Activated naive CD4-positive, alpha-beta T cell treated with anti-CD3 and anti-CD28 coated beads, Interleukin-2, amount 50 U/mL, for 24 hours (primary cell): ENCODE data around the gene MATN1.
"Not testable (repeated sequence)": the region's sequence is repeated elsewhere in the genome, so short reads cannot be mapped to it uniquely, and the experiment has no call there.

Source experiments
- H3K27ac Mint-ChIP-seq: one replicate; pipeline ENCODE4 v1.8.0; 2021; ENCODE audit warnings: mild to moderate bottlenecking, mixed read lengths
- H3K27me3 Mint-ChIP-seq: one replicate; pipeline ENCODE4 v1.8.0; 2021; ENCODE audit warnings: mixed read lengths
- H3K36me3 Mint-ChIP-seq: one replicate; pipeline ENCODE4 v1.8.0; 2021; ENCODE audit warnings: mixed read lengths
- H3K4me1 Mint-ChIP-seq: one replicate; pipeline ENCODE4 v1.8.0; 2021; ENCODE audit warnings: mixed read lengths
- H3K4me3 Mint-ChIP-seq: one replicate; pipeline ENCODE4 v1.8.0; 2021; ENCODE audit warnings: mild to moderate bottlenecking, mixed read lengths
- H3K9me3 Mint-ChIP-seq: one replicate; pipeline ENCODE4 v1.8.0; 2021; ENCODE audit warnings: mixed read lengths

The MATN1 gene, protein sequence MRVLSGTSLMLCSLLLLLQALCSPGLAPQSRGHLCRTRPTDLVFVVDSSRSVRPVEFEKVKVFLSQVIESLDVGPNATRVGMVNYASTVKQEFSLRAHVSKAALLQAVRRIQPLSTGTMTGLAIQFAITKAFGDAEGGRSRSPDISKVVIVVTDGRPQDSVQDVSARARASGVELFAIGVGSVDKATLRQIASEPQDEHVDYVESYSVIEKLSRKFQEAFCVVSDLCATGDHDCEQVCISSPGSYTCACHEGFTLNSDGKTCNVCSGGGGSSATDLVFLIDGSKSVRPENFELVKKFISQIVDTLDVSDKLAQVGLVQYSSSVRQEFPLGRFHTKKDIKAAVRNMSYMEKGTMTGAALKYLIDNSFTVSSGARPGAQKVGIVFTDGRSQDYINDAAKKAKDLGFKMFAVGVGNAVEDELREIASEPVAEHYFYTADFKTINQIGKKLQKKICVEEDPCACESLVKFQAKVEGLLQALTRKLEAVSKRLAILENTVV

GRCh38 chr1:30723331-30723755, at the start of gene MATN1:
TSS of gene MATN1 (minus strand) at chr1:30723585. CDS start at chr1:30723551, 34 bp downstream.
- Mint-ChIP-seq H3K27ac (no peak within 1 kb of the TSS), H3K36me3 (no peaks in the 10 kb centered on the region), H3K9me3 (no peaks in the 10 kb centered on the region), H3K27me3 (no peaks in the 10 kb centered on the region), H3K4me1 (peaks cover 30% of the 10 kb centered on the region), H3K4me3 (no peak within 1 kb of the TSS)

DNA sequence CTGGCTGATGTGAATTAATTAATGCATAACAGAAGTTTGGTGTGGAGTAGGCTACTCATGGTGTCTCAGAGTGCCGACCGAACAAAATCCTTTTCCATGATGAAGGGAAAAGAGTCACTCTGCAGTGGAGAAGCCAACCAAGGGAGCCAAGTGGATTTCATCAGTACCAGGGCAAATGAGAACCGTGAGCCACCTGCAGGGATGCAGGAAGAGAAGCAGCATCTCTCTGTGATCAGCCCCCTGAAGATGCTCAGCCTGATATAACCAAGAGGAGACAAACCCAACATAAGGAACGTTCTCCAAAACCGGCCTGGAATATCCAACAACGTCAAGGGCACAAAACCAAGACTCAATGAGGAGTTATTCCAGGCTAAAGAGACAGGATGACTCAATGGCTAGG, 47.6 kb upstream of the MATN1 start:
- Mint-ChIP-seq H3K9me3 (no peaks in the 10 kb centered on the region), H3K4me3 (no peak overlapping the region), H3K4me1 (peaks cover 16% of the 10 kb centered on the region), H3K27ac (no peak overlapping the region), H3K27me3 (no peaks in the 10 kb centered on the region), H3K36me3 (no peaks in the 10 kb centered on the region)

DNA sequence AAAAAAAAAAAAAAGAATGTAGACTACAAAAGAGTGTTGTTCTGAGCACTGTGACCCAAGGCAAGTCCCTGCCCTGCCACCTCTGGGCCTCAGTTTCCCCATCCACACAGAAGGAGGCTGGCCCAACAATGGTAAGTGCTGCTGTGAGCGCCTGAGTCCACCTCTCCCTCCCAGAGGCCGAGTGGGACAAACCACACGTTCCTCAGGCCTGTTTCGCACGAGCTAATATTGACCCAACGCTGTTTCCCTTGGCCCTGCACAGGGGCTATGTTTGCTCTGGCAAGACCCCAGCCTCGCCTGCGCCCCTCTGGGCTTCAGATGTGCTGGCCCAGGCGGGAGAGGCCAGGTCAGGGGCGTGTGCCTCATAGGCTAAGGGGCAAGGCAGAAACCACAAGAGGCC, 46.8 kb upstream of the MATN1 start:
- Mint-ChIP-seq H3K4me3 (no peak overlapping the region), H3K36me3 (no peaks in the 10 kb centered on the region), H3K27me3 (no peaks in the 10 kb centered on the region), H3K9me3 (no peaks in the 10 kb centered on the region), H3K27ac (no peak overlapping the region), H3K4me1 (peaks cover 23% of the 10 kb centered on the region)

- H3K9me3 Mint-ChIP-seq: no peaks in the 10 kb centered on the region
- H3K4me3 Mint-ChIP-seq: no peak overlapping the region
- peak overlapping the region; percentile 32 for H3K27ac Mint-ChIP-seq
- no peaks in the 10 kb centered on the region for H3K27me3 Mint-ChIP-seq
- peaks cover 23% of the 10 kb centered on the region for H3K4me1 Mint-ChIP-seq
- H3K36me3 Mint-ChIP-seq: no peaks in the 10 kb centered on the region
Measured at GRCh38 chr1:30768830-30769718, 45.7 kb upstream of the MATN1 start.

GRCh38 chr1:30768159-30768829, 44.9 kb upstream of the MATN1 start:
- Mint-ChIP-seq H3K9me3 (no peaks in the 10 kb centered on the region), H3K27ac (no peak overlapping the region), H3K36me3 (no peaks in the 10 kb centered on the region), H3K27me3 (no peaks in the 10 kb centered on the region), H3K4me1 (peaks cover 25% of the 10 kb centered on the region), H3K4me3 (peak overlapping the region; percentile 6)

- H3K4me1 Mint-ChIP-seq: peaks cover 39% of the 10 kb centered on the region
- not testable (repeated sequence) for H3K27ac Mint-ChIP-seq, H3K36me3 Mint-ChIP-seq, H3K27me3 Mint-ChIP-seq, H3K9me3 Mint-ChIP-seq, H3K4me3 Mint-ChIP-seq
Measured at GRCh38 chr1:30766948-30767347, 43.6 kb upstream of the MATN1 start.

GRCh38 chr1:30765556-30766434, 42.4 kb upstream of the MATN1 start:
- H3K27me3 Mint-ChIP-seq: no peaks in the 10 kb centered on the region
- H3K4me3 Mint-ChIP-seq: peak overlapping the region; percentile 57
- peak overlapping the region; percentile 59 for H3K27ac Mint-ChIP-seq
- no peaks in the 10 kb centered on the region for H3K9me3 Mint-ChIP-seq
- H3K4me1 Mint-ChIP-seq: peaks cover 50% of the 10 kb centered on the region
- no peaks in the 10 kb centered on the region for H3K36me3 Mint-ChIP-seq

DNA sequence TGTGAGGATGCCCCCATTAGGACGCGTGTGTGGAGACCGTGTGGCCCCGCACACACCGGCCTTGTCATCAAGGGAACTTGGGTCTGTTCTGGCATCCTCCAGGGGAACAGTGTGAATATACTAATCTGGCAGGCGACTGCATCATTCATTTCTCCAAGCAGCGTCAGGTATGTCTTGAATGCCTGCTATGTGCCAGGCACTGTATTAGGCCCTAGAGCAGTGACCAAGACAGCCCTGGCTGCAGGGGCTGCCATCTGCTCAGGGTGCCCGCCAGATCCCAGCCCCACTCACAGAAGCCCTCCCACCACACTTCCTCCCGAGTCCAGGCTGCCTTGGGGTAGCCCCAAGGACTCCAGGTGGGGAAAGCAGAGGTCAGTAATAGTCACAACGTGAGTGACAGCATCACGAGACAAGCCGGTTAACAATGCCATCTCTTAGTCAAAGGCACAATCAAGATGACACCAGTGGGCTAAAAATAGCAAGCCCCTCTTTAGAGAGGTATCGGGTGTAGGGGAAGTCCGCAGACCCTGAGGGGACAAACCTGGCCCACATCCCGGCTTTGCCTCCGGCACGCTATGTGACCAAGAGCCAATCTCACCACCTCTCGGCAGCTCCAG, 41.7 kb upstream of the MATN1 start:
- Mint-ChIP-seq H3K27ac (peak overlapping the region; percentile 70), H3K4me3 (no peak overlapping the region), H3K27me3 (no peaks in the 10 kb centered on the region), H3K36me3 (no peaks in the 10 kb centered on the region), H3K9me3 (no peaks in the 10 kb centered on the region), H3K4me1 (peaks cover 58% of the 10 kb centered on the region)

DNA sequence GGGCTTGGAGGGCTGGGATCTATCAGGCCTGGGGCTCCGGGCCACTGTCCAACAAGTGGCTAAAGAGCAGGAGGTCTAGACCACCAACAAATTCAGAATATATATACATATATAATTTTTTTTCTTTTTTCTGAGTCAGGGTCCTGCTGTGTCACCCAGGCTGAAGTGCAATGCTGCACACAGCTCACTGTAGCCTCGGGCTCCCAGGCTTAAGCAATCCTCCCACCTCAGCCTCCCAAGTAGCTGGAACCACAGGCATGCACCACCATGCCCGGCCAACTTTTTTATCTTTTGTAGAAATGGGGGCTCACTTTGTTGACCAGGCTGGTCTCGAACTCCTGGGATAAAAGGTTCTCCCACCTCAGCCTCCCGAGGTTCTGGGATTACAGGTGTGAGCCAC, 41.0 kb upstream of the MATN1 start:
- H3K4me3 Mint-ChIP-seq: no peak overlapping the region
- no peaks in the 10 kb centered on the region for H3K36me3 Mint-ChIP-seq
- H3K27me3 Mint-ChIP-seq: no peaks in the 10 kb centered on the region
- H3K4me1 Mint-ChIP-seq: peaks cover 64% of the 10 kb centered on the region
- no peaks in the 10 kb centered on the region for H3K9me3 Mint-ChIP-seq
- peak overlapping the region; percentile 70 for H3K27ac Mint-ChIP-seq

DNA sequence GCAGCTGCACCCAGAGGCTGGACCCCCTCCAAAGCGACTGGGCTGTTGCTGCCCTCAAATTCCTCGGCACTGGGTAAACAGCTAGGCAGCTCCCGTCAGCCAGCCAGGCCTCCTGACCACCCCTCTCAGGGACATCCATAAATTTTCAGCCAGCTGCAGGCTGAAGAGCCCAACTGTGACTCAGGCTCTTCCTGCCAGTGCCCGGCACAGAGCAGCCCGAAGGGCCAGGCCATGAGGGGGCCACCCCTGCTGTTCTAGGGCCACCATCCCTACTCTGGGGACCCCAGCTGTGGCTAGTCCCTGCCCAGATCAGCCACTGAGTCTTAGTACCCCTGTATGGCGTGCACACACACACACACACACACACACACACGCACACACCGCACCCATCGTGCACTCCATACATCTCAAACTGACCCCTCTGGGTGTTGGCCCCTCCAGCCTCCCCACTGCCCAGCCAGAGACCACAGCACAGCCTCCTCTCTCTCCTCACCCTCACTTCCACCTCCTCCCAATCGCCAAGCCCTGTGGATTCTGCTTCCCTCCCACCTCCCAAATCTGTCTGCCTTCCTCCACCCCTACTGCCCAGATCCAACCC, 40.4 kb upstream of the MATN1 start:
- Mint-ChIP-seq H3K27me3 (no peaks in the 10 kb centered on the region), H3K27ac (no peak overlapping the region), H3K4me1 (peaks cover 71% of the 10 kb centered on the region), H3K4me3 (no peak overlapping the region), H3K9me3 (no peaks in the 10 kb centered on the region), H3K36me3 (no peaks in the 10 kb centered on the region)

GRCh38 chr1:30762930-30763650, 39.7 kb upstream of the MATN1 start:
- peaks cover 75% of the 10 kb centered on the region for H3K4me1 Mint-ChIP-seq
- H3K36me3 Mint-ChIP-seq: no peaks in the 10 kb centered on the region
- H3K4me3 Mint-ChIP-seq: no peak overlapping the region
- peak overlapping the region; percentile 37 for H3K27ac Mint-ChIP-seq
- H3K27me3 Mint-ChIP-seq: no peaks in the 10 kb centered on the region
- H3K9me3 Mint-ChIP-seq: no peaks in the 10 kb centered on the region

DNA sequence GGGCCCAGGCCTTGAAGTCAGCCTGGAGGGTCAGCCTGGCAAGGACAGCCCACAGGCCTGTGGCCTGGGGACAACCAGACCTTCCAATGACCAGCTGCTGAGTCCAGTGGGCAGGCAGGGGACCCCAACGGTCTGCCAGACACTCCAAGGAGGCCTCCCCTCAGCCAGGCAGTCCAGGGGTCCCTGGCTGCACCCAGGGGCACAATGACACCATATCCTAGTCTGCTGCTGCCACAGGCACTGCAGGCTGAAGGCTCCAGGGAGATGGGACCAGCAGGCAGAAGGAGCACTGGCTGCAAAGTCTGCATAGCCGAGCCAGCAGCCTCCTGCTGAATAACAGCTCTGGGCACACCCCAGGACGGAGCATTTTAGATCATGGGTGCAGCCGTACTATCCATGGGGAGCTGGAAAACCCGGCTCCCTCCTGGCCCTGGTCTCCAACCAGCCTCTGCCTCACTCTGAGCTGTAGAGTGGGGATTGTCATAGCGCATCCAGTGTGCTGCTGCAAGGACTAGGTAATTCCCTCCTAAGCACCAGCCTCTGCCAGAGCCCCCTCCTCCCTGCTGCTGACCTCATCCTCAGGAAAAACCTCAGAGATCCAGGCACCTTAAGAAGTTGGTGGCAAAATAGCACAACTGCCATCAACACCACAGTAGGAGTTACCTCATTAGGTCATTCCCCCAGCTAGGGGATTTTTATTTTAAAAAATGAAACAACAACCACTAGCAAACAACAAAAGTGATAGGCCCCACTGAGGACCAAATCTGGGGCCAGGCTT, 39.0 kb upstream of the MATN1 start:
- Mint-ChIP-seq H3K27ac (peak overlapping the region; percentile 23), H3K27me3 (no peaks in the 10 kb centered on the region), H3K9me3 (no peaks in the 10 kb centered on the region), H3K4me1 (peaks cover 78% of the 10 kb centered on the region), H3K36me3 (no peaks in the 10 kb centered on the region), H3K4me3 (peak overlapping the region; percentile 23)
